Type B pancreatic cell (in vitro differentiated cells): Measurements from ENCODE around the gene PROK2. TPM values are rescaled to one million over a fixed set of nuclear protein-coding genes. Genes with fewer than 3 reads are reported as not detected.

ENCODE experiments used
- DNase-seq: peaks from one replicate; pipeline ENCODE4 v3.0.0; 2021; ENCODE audit warnings: mixed read lengths; ENCODE audit not compliant: unreplicated experiment; ENCODE audit errors: extremely low spot score
- H3K27ac Mint-ChIP-seq: 2 replicates; pipeline ENCODE4 v1.8.0; 2021; ENCODE audit warnings: mild to moderate bottlenecking, mixed read lengths
- H3K27me3 Mint-ChIP-seq: 2 replicates; pipeline ENCODE4 v1.8.0; 2021; ENCODE audit warnings: mixed read lengths
- H3K36me3 Mint-ChIP-seq: 2 replicates; pipeline ENCODE4 v1.8.0; 2021; ENCODE audit warnings: mixed read lengths
- H3K4me1 Mint-ChIP-seq: one replicate; pipeline ENCODE4 v1.8.0; 2021; ENCODE audit warnings: mixed read lengths; ENCODE audit not compliant: unreplicated experiment
- H3K4me3 Mint-ChIP-seq: 2 replicates; pipeline ENCODE4 v1.8.0; 2021; ENCODE audit warnings: mild to moderate bottlenecking, mixed read lengths
- H3K9me3 Mint-ChIP-seq: 2 replicates; pipeline ENCODE4 v1.8.0; 2021; ENCODE audit warnings: mixed read lengths
- total RNA-seq: library from RNA; stranded (reverse); gene quantifications from 2 replicates; pipeline ENCODE4 v1.2.1, GENCODE V29; 2021; ENCODE audit warnings: low replicate concordance
- TF ChIP-seq, protein P1 (sequence below): fragments of 200-600 bp; sonication (generic); conservative IDR thresholded peaks from 2 replicates; pipeline ENCODE4 v1.5.0; 2021; ENCODE audit warnings: antibody characterized with exemption, mild to moderate bottlenecking

The PROK2 gene
- total RNA-seq, 1 donor from 2014 or later, result not detected

DNA sequence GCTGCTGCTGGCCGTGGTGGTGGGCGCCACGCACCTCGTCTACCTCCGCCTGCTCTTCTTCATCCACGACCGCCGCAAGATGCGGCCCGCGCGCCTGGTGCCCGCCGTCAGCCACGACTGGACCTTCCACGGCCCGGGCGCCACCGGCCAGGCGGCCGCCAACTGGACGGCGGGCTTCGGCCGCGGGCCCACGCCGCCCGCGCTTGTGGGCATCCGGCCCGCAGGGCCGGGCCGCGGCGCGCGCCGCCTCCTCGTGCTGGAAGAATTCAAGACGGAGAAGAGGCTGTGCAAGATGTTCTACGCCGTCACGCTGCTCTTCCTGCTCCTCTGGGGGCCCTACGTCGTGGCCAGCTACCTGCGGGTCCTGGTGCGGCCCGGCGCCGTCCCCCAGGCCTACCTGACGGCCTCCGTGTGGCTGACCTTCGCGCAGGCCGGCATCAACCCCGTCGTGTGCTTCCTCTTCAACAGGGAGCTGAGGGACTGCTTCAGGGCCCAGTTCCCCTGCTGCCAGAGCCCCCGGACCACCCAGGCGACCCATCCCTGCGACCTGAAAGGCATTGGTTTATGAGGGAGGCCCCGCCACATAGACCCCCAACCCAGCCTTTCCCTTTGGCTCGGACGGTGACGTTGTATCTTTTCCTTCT lies 30.2 kb downstream of the PROK2 start:
- Mint-ChIP-seq H3K27ac (peak overlapping the region; percentile 84), H3K36me3 (peaks cover 4% of the 10 kb centered on the region), H3K9me3 (no peaks in the 10 kb centered on the region), H3K4me3 (peak overlapping the region; percentile 87), H3K4me1 (peaks cover 9% of the 10 kb centered on the region), H3K27me3 (peaks cover 71% of the 10 kb centered on the region)
- TF ChIP-seq, protein P1, sequence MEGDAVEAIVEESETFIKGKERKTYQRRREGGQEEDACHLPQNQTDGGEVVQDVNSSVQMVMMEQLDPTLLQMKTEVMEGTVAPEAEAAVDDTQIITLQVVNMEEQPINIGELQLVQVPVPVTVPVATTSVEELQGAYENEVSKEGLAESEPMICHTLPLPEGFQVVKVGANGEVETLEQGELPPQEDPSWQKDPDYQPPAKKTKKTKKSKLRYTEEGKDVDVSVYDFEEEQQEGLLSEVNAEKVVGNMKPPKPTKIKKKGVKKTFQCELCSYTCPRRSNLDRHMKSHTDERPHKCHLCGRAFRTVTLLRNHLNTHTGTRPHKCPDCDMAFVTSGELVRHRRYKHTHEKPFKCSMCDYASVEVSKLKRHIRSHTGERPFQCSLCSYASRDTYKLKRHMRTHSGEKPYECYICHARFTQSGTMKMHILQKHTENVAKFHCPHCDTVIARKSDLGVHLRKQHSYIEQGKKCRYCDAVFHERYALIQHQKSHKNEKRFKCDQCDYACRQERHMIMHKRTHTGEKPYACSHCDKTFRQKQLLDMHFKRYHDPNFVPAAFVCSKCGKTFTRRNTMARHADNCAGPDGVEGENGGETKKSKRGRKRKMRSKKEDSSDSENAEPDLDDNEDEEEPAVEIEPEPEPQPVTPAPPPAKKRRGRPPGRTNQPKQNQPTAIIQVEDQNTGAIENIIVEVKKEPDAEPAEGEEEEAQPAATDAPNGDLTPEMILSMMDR, result no peak
- no peak for DNase-seq

DNA sequence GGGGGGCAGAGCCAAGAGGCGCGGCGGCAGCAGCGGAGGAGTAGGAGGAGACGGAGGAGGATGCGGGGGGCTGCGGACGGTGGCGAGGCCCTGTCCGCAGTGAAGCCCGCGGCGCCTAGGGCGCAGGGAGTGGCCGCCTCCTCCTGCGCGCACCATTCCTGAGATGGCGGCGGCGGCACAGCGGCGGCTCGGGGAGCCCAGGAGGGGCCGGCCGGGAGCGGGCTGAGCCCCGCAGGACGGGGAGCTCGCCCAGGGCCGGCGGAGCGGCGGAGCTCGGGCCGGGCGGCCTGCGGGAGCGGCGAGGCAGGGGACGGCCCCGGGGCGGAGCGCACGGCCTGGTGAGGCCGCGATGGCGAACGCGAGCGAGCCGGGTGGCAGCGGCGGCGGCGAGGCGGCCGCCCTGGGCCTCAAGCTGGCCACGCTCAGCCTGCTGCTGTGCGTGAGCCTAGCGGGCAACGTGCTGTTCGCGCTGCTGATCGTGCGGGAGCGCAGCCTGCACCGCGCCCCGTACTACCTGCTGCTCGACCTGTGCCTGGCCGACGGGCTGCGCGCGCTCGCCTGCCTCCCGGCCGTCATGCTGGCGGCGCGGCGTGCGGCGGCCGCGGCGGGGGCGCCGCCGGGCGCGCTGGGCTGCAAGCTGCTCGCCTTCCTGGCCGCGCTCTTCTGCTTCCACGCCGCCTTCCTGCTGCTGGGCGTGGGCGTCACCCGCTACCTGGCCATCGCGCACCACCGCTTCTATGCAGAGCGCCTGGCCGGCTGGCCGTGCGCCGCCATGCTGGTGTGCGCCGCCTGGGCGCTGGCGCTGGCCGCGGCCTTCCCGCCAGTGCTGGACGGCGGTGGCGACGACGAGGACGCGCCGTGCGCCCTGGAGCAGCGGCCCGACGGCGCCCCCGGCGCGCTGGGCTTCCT lies 31.0 kb downstream of the PROK2 start, which contains the start of gene GPR27:
GPR27 (plus strand) TSS at position 155 of the 909 bp plus-strand sequence; CDS start at position 350, 195 bp downstream.
- Mint-ChIP-seq H3K36me3 (peaks cover 4% of the 10 kb centered on the region), H3K27ac (peak within 1 kb of the TSS; percentile 15), H3K27me3 (peaks cover 64% of the 10 kb centered on the region)

DNA sequence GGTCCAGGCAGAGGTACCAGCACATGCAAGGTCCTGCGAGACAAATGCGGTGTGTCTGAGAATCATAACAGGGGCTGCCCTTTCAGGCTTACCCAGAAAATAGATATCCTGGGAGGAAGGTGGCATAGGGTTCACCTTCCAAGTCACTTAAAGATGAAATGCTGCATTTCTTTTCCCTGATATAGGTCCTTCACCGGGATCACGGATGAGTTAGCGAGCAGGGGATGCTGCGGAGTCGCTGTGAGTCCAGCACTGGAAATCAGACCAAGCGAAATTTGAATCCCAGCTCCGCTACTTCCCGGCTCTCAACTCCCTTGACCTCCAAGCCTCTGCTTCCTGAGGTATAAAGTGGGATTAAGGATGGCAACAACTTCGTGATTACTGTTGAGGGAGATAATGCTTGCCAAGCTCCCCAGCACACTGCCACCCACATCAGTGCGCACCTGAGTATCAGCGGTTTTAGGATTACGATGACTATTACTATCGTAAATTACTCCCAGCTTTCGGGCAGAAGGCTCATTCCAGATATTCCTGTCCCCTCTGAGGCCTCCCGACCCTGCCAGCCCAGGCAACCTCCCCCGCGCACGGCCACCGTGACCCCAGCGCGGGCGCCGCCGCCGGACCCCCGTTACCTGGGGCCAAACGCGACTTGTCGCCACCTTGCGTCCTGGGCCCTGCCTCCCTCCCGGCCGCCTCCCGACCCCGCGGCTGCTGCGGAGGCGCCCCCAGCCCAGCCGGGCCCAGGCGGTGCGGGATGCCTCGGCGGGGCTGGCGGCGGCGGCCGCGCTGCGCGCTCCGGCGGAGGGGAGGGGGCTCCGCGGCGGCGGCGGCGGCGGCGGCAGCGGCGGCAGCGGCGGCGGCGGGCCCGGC lies 31.9 kb downstream of the PROK2 start:
- Mint-ChIP-seq H3K27me3 (peaks cover 65% of the 10 kb centered on the region), H3K36me3 (peaks cover 4% of the 10 kb centered on the region), H3K4me3 (peak overlapping the region; percentile 87), H3K4me1 (peaks cover 9% of the 10 kb centered on the region), H3K9me3 (no peaks in the 10 kb centered on the region), H3K27ac (peak overlapping the region; percentile 15)
- TF ChIP-seq, protein P1, result no peak
- DNase-seq, result no peak

More for the DNA sequence above, 31.0 kb downstream of the PROK2 start, which contains the start of gene GPR27:
- no peaks in the 10 kb centered on the region for H3K9me3 Mint-ChIP-seq
- peaks cover 9% of the 10 kb centered on the region for H3K4me1 Mint-ChIP-seq
- peak within 1 kb of the TSS; percentile 87 for H3K4me3 Mint-ChIP-seq
- TF ChIP-seq, protein P1, result no peak
- peak; percentile 74 for DNase-seq

DNA sequence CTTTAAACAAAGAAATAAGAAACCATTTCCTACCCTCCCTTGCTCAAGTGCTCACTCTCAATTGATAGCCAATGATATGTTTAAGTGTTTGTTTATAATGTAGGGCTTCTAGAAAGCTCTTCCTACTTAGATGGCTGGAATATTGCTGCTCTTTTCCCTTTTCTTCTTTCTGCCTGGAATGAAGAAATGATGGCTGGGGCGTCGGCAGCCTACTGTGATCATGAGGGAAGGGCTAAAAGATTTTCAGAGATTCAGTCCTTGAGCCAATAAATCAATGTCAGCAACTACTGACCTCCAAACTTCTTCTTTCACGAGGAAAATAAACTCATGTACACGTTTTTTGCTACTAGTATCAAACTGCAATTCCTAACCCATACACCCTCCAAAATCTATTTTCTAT lies 33.3 kb downstream of the PROK2 start:
- Mint-ChIP-seq H3K36me3 (peaks cover 4% of the 10 kb centered on the region), H3K9me3 (no peaks in the 10 kb centered on the region), H3K4me3 (peak overlapping the region; percentile 87), H3K4me1 (peaks cover 9% of the 10 kb centered on the region), H3K27me3 (peaks cover 52% of the 10 kb centered on the region), H3K27ac (no peak overlapping the region)
- TF ChIP-seq, protein P1, result no peak
- no peak for DNase-seq

DNA sequence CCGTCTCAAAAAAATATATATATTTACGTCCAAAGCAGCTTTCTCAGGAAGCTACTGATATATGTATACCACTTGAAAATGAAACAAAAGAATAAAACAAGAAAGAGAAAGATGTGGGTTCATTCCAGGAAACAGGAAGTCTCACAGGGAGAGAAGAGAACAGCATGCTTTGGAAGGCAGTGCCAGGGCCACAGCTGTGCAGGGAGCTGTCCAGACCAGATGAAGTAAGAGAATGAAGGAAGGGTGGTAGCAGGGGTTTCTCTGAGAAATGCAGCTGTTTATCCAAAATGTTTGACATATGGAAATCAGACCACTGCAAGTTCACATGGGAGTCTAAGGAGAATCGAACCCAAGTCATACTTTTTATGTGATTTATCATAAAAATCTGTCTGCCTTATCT lies 40.2 kb downstream of the PROK2 start:
- H3K36me3 Mint-ChIP-seq, result peaks cover 6% of the 10 kb centered on the region
- no peaks in the 10 kb centered on the region for H3K4me1 Mint-ChIP-seq
- H3K27me3 Mint-ChIP-seq, result peaks cover 8% of the 10 kb centered on the region
- H3K9me3 Mint-ChIP-seq, result peaks cover 22% of the 10 kb centered on the region
- no peak for DNase-seq
- H3K27ac Mint-ChIP-seq, result no peak overlapping the region
- TF ChIP-seq, protein P1, result no peak
- no peak overlapping the region for H3K4me3 Mint-ChIP-seq
